GM04504 (cell line): ENCODE data around the gene VRK1.

Source experiments
- DNase-seq: peaks from one replicate; pipeline ENCODE4 v3.0.0-alpha.2; 2012; ENCODE audit warnings: low read depth

The VRK1 gene

DNA sequence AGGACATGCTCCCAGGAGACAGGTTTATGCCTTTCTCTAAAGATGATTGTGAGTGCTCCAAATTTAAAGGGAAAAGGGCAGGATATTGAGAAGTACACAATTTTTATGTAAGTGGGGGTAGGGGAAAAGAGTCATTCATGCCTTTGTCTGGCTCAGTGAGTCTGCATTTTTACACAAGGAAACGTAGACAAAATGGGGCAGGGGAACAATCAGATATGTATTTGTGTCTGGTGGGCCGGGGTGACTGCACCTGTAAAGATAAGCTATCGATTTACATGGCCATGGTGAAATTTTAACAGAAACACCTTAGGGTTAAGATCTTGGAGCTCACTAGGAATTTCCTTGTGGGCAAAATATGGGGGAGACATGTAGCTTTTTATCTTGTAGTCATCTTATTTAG lies 123.6 kb downstream of the VRK1 start:
- DNase-seq, result no peak

- DNase-seq, result no peak
These were observed 125.8 kb downstream of the VRK1 start for GRCh38 chr14:96922986-96923385.

DNA sequence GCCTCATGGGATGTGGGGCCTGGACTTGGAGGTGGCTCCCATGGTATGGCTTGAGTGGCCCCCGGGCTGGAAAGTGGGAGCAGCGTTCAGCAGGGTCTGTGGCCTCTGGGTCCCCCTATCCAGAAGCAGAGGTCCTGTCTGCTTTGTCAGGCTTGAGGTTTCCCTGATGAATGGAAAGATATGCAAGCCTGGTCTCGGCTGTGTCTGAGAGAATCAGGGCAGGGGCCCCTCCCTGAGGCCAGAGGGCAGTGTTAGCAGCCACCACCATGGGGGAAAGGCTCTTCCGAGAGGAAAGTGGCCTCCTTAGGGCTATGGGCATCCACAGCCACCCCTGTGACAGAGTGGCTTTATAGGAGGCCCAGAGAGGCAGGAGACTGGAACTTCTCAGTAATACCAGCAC lies 128.2 kb downstream of the VRK1 start:
- no peak for DNase-seq

- DNase-seq, result no peak
These were observed 128.8 kb downstream of the VRK1 start for GRCh38 chr14:96926001-96926400.

DNA sequence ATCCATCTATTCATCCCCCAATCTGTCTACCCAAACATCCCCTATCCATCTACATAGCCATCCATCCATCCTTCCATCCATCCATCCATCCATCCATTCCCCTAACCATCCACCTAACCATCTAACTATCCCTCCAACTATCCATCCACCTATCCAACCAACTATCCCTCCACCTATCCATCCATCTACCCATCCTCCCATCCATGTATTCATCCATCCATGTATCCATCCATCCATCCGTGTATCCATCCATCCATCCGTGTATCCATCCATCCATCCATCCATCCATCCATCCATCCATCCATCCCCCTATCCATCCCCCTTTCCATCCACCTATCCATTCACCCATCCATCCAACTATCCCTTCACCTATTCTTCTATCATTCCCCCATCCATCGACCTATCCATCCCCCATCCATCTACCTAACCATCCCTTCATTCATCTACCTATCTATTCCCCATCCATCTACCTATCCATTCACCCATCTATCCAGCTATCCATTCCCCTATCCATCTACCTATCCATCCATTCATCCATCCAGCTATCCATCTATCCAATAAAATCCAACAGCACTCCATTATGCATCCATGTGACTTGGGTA lies 131.7 kb downstream of the VRK1 start:
- no peak for DNase-seq

- no peak for DNase-seq
These were observed 132.8 kb downstream of the VRK1 start for GRCh38 chr14:96929950-96930349.

DNA sequence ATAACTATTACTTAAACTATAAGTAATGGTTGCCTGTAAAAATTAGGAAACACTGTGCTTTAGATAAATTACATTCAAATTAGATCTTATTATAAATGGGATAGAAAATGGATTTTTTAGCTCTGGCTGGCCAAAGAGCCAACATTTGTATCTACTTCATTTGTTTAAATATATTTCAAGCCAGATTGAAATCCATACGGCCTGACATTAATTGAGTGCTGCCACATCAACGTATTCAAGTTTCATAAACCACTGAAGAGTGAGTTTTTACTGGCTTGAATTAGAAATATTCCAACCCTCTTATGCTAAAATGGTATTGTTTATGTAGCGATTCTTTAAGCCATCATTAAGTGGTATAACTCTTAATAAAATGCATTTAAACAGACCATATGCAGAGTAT lies 133.3 kb downstream of the VRK1 start:
- no peak for DNase-seq
